IPS-20b (cell line): ENCODE data around the gene XYLT1.

Experiments used
- H3K27ac ChIP-seq: one replicate; pipeline ENCODE4 v1.5.1; 2013; ENCODE audit warnings: low read length
- H3K27me3 ChIP-seq: 2 replicates; pipeline ENCODE4 v1.6.1; 2013; ENCODE audit warnings: mild to moderate bottlenecking, low read length, inconsistent platforms; ENCODE audit not compliant: insufficient read depth
- H3K36me3 ChIP-seq: 2 replicates; pipeline ENCODE4 v1.6.1; 2013; ENCODE audit warnings: low read depth, mild to moderate bottlenecking, inconsistent platforms, low read length, moderate library complexity; ENCODE audit not compliant: insufficient read depth
- H3K4me1 ChIP-seq: 2 replicates; pipeline ENCODE4 v1.6.1; 2013; ENCODE audit warnings: mild to moderate bottlenecking, control low read depth, inconsistent platforms, low read length, moderate library complexity; ENCODE audit not compliant: insufficient read depth
- H3K4me3 ChIP-seq: 2 replicates; pipeline ENCODE4 v1.5.1; 2013; ENCODE audit warnings: mild to moderate bottlenecking, low read length, inconsistent platforms
- H3K9ac ChIP-seq: 2 replicates; pipeline ENCODE4 v1.6.1; 2013; ENCODE audit warnings: low read depth, mild to moderate bottlenecking, inconsistent platforms, low read length, moderate library complexity
- H3K9me3 ChIP-seq: 2 replicates; pipeline ENCODE4 v1.6.1; 2013; ENCODE audit warnings: mild to moderate bottlenecking, low read depth, low read length, inconsistent platforms; ENCODE audit not compliant: insufficient read depth

The XYLT1 gene

DNA sequence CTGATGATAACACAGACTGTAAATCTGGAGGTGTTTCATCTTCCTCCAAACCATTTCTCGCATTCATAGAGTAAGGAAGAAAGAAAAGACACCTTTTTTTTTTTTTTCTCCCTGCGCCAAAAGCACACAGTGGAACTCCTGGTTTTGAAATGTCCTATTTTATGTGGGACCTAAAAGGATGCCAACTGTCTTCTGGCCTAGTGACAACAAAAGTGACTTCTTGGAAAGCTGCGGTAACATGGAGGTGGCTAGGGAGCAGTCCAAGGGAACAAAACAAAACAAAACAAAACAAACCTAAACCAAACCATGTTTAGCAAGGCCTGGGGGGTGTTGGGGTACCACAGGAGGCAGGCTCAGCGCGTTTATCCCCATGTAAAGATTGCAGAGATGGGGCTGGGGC is 174.8 kb downstream of the XYLT1 start:
- no peaks in the 10 kb centered on the region for H3K9me3 ChIP-seq
- no peaks in the 10 kb centered on the region for H3K36me3 ChIP-seq
- H3K27ac ChIP-seq, result no peak overlapping the region
- no peaks in the 10 kb centered on the region for H3K27me3 ChIP-seq
- no peak overlapping the region for H3K4me3 ChIP-seq
- H3K9ac ChIP-seq, result no peak overlapping the region
- H3K4me1 ChIP-seq, result peaks cover 14% of the 10 kb centered on the region; the same call in 1 of the 2 replicates

DNA sequence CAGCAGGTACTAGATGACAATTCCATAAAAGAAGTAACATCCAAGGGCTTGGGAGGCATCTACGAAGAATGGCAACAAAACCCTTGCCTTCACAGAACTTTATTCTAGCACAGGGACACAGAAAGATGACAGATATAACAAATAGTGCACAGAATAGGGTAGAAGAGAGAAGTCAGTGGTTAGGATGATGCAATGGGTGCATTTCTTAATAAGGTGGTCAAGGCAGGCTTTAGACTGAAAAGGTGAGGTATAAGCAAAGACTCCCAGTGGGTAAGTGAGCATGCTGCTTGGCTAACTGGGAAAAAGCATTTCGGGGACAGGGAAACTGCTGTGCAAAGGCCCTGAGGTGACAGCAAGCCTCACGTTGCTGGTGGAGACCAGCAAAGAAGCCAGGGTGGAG is 175.9 kb downstream of the XYLT1 start:
- Histone ChIP-seq H3K27ac (no peak overlapping the region), H3K36me3 (no peaks in the 10 kb centered on the region), H3K9ac (no peak overlapping the region)

DNA sequence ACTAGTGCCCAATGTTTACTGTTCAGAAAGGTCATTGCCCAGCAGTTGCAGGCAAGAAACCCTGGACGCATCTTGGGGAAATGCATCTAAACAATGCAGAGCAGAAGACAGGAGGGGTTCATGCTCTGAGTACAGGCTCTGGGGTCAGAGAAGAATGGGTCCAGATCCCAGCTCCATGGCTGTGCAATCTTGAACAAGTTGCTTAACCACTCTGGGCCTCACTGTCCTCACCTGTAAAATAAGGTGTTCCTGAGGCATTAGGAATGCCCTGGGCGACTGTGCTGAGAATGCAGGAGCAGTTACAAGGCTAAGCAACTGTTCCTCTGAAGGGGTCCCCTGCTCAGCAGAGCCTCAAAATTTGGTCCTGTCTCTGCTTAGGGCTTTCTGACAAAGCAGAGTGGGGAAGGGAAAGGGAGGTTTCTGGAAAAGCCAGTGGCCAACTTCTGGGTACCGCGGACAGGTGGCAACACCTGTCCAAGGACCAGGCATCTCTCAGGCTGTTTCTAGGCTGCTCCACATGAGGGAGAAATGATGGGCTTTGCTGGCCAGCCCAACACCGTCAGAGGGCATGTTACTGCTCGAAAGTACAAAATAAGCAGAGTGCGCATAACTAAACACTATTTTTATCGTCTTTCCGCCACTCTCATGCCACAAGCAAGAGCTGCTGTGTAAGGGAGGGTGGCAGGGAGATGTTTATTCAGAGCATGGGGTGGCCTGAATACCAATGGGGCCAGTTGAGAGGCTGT is 176.8 kb downstream of the XYLT1 start:
- H3K4me1 ChIP-seq, result peaks cover 3% of the 10 kb centered on the region; the same call in 1 of the 2 replicates
- no peak overlapping the region for H3K9ac ChIP-seq
- H3K27me3 ChIP-seq, result no peaks in the 10 kb centered on the region
- no peak overlapping the region for H3K4me3 ChIP-seq
- no peaks in the 10 kb centered on the region for H3K9me3 ChIP-seq
- H3K27ac ChIP-seq, result no peak overlapping the region
- H3K36me3 ChIP-seq, result no peaks in the 10 kb centered on the region

More for the DNA sequence above, 175.9 kb downstream of the XYLT1 start:
- Histone ChIP-seq H3K27me3 (no peaks in the 10 kb centered on the region), H3K4me3 (no peak overlapping the region), H3K9me3 (no peaks in the 10 kb centered on the region), H3K4me1 (peaks cover 10% of the 10 kb centered on the region; the same call in 1 of the 2 replicates)

DNA sequence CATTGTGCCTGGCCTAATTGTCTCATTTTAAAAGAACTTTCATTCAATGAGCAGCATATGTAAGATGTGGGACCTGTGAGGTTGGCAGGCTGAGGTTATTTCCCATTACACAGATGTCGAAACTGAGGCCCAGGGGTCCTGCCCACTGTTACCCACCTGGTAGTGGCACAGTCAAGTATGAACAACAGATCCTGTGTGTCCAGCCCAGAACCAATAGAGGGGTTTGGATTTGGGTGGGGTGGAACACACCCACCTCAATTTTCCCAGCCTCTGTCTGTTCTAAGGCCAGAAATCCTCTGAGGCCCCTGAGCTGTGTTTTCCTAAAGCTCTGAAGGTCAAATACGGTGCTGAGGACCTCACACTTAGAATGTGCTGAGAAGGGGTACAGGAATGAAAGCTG is 179.5 kb downstream of the XYLT1 start:
- no peaks in the 10 kb centered on the region for H3K36me3 ChIP-seq
- peaks cover 7% of the 10 kb centered on the region; the same call in 1 of the 2 replicates for H3K4me1 ChIP-seq
- H3K27ac ChIP-seq, result no peak overlapping the region
- no peaks in the 10 kb centered on the region for H3K27me3 ChIP-seq
- H3K9me3 ChIP-seq, result no peaks in the 10 kb centered on the region
- no peak overlapping the region for H3K4me3 ChIP-seq
- no peak overlapping the region for H3K9ac ChIP-seq

DNA sequence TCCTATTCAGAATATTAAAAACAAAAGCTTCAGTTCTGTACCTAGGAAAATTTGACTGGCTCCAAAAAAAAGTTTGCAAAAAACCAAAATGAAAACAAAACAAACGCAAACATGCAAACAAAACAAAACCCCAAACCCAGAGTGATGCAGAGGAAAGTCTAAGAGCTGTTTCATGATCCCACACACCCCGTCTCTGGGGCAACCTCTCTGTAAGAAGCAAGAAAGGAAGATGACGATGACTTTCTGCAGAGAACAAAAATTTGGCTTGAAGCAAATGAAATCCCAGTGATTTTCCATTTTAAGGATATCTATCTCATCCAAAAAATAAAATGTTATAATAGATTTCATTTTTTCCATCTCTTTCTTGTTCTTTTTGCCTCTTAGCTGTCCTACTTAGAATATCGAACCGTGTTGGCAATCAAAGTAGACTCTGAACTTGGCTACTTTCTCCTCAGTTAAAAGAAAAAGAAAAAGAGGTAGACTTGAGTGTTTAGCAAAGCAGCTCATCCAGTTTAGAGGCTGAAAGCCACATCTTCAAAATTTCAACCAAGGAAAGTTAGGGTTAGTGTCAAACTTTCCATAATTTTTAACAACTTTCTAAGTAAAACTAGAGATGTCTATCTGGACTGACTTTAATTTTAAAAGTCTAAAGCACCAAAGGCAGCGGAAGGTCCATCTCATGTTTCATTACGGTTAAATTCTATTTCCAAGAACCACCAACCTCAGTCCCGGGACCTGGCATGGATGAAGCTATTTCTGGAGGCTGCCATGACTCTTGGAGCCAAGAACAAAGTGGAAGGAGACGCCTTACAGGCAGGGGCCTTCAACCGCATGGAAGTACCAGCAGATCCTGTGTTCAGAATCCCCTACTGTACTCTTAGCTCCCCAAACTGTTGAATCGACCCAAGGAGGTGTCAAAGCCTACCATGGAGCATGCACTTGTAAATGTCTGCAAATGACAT is 180.8 kb downstream of the XYLT1 start:
- H3K9me3 ChIP-seq, result no peaks in the 10 kb centered on the region

DNA sequence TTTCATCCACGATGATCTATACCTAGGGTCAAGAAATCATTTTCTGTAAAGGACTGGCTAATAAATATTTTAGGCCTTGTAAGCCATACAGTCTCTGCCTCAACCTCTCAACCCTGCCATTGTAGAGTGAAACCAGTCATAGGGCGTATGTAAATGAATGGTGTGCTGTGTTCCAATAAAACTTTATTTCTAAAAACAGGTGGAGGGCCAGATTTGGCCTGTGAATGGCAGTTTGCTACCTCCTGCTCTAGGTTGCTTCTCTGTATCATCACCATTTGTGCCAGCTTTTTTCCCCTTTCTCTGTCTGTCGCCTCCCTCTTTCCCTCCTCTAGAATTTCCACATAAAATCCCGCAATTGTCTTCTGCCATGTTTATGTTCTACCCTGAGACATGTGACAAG is 181.7 kb downstream of the XYLT1 start:
- Histone ChIP-seq H3K27ac (no peak overlapping the region), H3K4me3 (no peak overlapping the region), H3K36me3 (no peaks in the 10 kb centered on the region)

More for the DNA sequence above, 180.8 kb downstream of the XYLT1 start:
- Histone ChIP-seq H3K4me1 (peaks cover 11% of the 10 kb centered on the region; the same call in 1 of the 2 replicates), H3K4me3 (no peak overlapping the region), H3K9ac (no peak overlapping the region), H3K36me3 (no peaks in the 10 kb centered on the region), H3K27me3 (no peaks in the 10 kb centered on the region), H3K27ac (no peak overlapping the region)

DNA sequence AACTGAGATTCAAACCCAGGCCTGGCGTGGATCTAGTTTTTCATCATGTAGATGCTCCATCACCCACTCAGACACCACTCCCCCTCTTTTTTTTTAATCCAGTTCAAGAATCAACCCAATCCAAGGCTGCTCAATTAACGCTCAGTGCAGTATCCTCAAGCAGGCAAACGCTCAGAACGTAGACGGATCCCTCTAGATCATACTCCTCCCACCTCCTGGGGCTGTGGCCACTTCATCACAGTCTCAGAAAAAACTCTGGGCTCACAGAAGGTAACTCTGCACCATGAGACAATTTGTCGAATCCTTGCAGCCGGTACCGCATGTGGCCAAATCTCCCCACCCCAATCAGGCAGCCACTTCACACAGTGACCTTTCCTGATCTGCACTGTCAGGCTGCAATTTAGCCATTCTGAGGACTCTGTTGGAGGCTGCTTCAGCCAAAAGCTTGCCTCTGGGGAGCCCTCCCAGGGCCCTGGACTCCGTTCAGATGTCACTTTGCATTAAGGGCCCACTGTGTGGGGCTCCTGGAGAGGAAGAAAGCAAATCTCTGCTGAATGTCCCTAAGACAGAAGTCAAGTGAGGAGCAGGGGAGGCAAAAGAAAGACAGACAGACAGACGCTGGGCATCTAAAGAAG is 183.5 kb downstream of the XYLT1 start:
- Histone ChIP-seq H3K27ac (no peak overlapping the region), H3K4me3 (no peak overlapping the region), H3K27me3 (no peaks in the 10 kb centered on the region), H3K4me1 (peaks cover 8% of the 10 kb centered on the region; the same call in 1 of the 2 replicates), H3K36me3 (no peaks in the 10 kb centered on the region), H3K9me3 (no peaks in the 10 kb centered on the region), H3K9ac (peak overlapping the region; percentile 18; the same call in 1 of the 2 replicates)

More for the DNA sequence above, 181.7 kb downstream of the XYLT1 start:
- Histone ChIP-seq H3K9ac (no peak overlapping the region), H3K9me3 (no peaks in the 10 kb centered on the region), H3K27me3 (no peaks in the 10 kb centered on the region), H3K4me1 (peaks cover 11% of the 10 kb centered on the region; the same call in 1 of the 2 replicates)

DNA sequence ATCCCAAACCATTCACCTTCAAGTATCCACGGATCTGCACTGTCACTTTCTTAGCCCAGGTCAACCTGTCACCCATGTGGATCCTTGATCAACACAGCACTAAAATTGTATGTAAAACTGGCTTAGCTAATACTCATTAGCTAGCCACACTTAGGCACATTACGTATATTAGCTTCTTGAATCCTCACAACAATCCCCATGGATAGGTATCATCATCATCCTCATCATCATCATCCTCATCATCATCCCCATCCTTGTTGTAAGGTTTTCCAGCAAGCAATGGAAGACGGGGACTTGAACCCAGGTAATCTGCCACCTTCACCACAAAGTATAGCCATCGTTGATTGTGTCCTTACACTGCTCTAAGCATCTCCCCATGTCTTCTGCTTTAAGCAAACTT is 184.3 kb downstream of the XYLT1 start:
- Histone ChIP-seq H3K27ac (no peak overlapping the region), H3K9me3 (no peaks in the 10 kb centered on the region), H3K36me3 (no peaks in the 10 kb centered on the region), H3K9ac (no peak overlapping the region), H3K4me3 (no peak overlapping the region), H3K4me1 (peaks cover 8% of the 10 kb centered on the region; the same call in 1 of the 2 replicates), H3K27me3 (no peaks in the 10 kb centered on the region)

DNA sequence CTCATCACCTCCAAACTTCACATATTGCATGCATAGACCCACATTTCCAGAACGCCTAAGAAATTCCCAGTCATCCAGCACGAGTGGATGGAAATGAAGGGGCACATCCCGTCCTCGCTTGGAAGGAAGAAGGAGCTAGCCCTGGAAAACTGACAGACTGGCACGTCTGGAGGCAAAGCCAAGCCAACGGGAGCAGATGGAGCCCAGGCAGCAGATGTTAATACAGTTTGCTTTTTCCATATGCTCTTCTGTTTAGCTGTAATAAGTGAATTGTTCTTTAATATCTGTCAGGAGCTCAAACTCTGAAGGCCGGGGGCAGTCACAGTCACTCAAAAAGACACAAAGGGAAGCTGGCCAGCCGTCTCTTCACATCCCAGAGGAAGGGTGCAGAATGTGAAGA is 187.7 kb downstream of the XYLT1 start:
- H3K9ac ChIP-seq, result no peak overlapping the region
- H3K4me3 ChIP-seq, result no peak overlapping the region
- H3K4me1 ChIP-seq, result peaks cover 15% of the 10 kb centered on the region; the same call in 1 of the 2 replicates
- H3K27ac ChIP-seq, result no peak overlapping the region
- no peaks in the 10 kb centered on the region for H3K9me3 ChIP-seq
- H3K27me3 ChIP-seq, result no peaks in the 10 kb centered on the region
- H3K36me3 ChIP-seq, result no peaks in the 10 kb centered on the region

DNA sequence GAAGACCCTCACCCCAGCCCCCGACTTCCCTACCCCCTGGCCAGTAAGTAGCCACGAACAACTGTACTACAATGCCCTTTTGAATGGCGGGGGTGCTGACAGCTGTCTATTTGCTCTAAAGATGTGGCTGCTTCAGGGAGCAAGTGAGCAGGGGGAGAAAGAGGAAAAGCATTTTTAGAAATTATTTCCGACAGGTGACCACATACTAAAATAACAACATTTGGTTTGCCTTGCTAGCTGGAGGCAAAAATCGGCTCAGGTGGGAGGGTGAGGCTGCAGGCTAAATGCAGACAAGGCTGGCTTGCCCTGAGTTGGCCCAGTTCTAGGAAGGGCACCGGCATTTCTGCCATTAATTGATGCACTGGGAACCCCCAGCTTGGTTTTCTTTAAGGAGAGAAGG is 188.5 kb downstream of the XYLT1 start:
- Histone ChIP-seq H3K36me3 (no peaks in the 10 kb centered on the region), H3K4me1 (peaks cover 16% of the 10 kb centered on the region; the same call in 1 of the 2 replicates), H3K27ac (no peak overlapping the region), H3K27me3 (no peaks in the 10 kb centered on the region), H3K9me3 (no peaks in the 10 kb centered on the region), H3K4me3 (no peak overlapping the region), H3K9ac (no peak overlapping the region)

DNA sequence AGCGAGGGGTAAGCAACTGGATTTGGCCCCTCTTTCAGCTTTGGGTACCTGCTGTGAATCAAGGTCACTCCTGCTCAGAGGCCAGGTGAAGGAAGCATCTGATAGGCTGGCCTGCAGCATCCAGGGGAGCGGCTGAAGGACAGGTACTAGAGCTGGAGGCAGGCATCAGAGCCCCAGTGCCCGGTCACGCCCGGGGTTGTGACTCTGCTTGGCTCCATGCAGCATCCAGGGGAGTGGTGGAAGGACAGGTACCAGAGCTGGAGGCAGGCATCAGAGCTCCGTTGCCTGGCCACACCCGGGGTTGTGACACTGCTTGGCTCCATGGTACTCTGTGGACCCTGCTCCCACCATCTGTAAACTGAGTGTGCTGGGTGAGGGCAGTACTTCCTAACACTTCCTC is 189.7 kb downstream of the XYLT1 start:
- no peaks in the 10 kb centered on the region for H3K9me3 ChIP-seq
- H3K4me1 ChIP-seq, result peaks cover 14% of the 10 kb centered on the region; the same call in 1 of the 2 replicates
- H3K36me3 ChIP-seq, result no peaks in the 10 kb centered on the region
- H3K9ac ChIP-seq, result no peak overlapping the region
- no peak overlapping the region for H3K4me3 ChIP-seq
- no peaks in the 10 kb centered on the region for H3K27me3 ChIP-seq
- no peak overlapping the region for H3K27ac ChIP-seq
